SK-N-SH (cell line): ENCODE results near the gene FLAD1. TPM values are rescaled to one million over a fixed set of nuclear protein-coding genes. Genes with fewer than 3 reads are reported as not detected.

Experiments used
- CTCF ChIA-PET: fragments of 300-600, 350-600 bp; formaldehyde crosslinking; extraction: SDS; loops from one replicate; lab custom pipeline; 2021; lab: Yijun Ruan, JAX
- POLR2A ChIA-PET: fragments of 350-600 bp; sonication (Branson Sonifier 250); formaldehyde crosslinking; extraction: SDS; loops from one replicate; lab custom pipeline; 2020; ENCODE audit warnings: antibody characterized with exemption, inconsistent platforms; lab: Yijun Ruan, JAX
- DNase-seq: peaks from one replicate; pipeline ENCODE4 v3.0.0; 2012
- H2AFZ ChIP-seq: fragments of 200-600 bp; sonication (generic); 2 replicates; pipeline ENCODE4 v1.8.1; 2016; ENCODE audit warnings: antibody characterized with exemption, mild to moderate bottlenecking, low read depth
- H3F3A ChIP-seq: fragments of 200-600 bp; sonication (generic); replicated peaks from 2 replicates; pipeline ENCODE3; 2016; ENCODE audit warnings: antibody characterized with exemption, mild to moderate bottlenecking; ENCODE audit not compliant: insufficient read depth
- H3K27ac ChIP-seq, 2 experiments: fragments of 200-500 bp in 1 of 2; fragments of 200-600 bp in 1 of 2; sonication (Bioruptor generic) in 1 of 2; sonication (generic), shearing (Covaris generic) in 1 of 2; 2 replicates each; pipeline versions ENCODE4 v1.5.1 to v1.6.1; 2014 to 2016; ENCODE audit warnings: low read depth in 2 of 2, inconsistent platforms in 1 of 2, low read length in 1 of 2, mild to moderate bottlenecking in 1 of 2, mixed read lengths in 1 of 2
- H3K27me3 ChIP-seq: fragments of 200-600 bp; sonication (generic), shearing (Covaris generic); 2 replicates; pipeline ENCODE4 v1.6.1; 2016; ENCODE audit warnings: mixed run types; ENCODE audit not compliant: insufficient read depth
- H3K36me3 ChIP-seq, 2 experiments: fragments of 200-500 bp in 1 of 2; fragments of 200-600 bp in 1 of 2; sonication (Bioruptor generic) in 1 of 2; sonication (generic) in 1 of 2; replicated peaks in 1 of 2; 2 replicates each; pipeline versions ENCODE3 to v1.5.1; 2014 to 2016; ENCODE audit warnings: low read length in 1 of 2, mild to moderate bottlenecking in 1 of 2; ENCODE audit not compliant: insufficient read depth in 2 of 2, control insufficient read depth in 1 of 2
- H3K4me1 ChIP-seq, 2 experiments: fragments of 200-500 bp in 1 of 2; fragments of 200-600 bp in 1 of 2; sonication (Bioruptor generic) in 1 of 2; sonication (generic), shearing (Covaris generic) in 1 of 2; 2 replicates each; pipeline versions ENCODE4 v1.5.1 to v1.6.1; 2014 to 2016; ENCODE audit warnings: low read depth in 1 of 2, low read length in 1 of 2, mixed run types in 1 of 2; ENCODE audit not compliant: insufficient read depth in 2 of 2, control insufficient read depth in 1 of 2
- H3K4me2 ChIP-seq: fragments of 200-600 bp; sonication (generic), shearing (Covaris generic); 2 replicates; pipeline ENCODE4 v1.6.1; 2017; ENCODE audit warnings: mixed run types
- H3K4me3 ChIP-seq, 2 experiments: fragments of 200-500 bp in 1 of 2; fragments of 200-600 bp in 1 of 2; sonication (Bioruptor generic) in 1 of 2; sonication (generic), shearing (Covaris generic) in 1 of 2; 2 replicates each; pipeline versions ENCODE4 v1.5.1 to v1.8.1; 2014 to 2016; ENCODE audit warnings: low read depth in 2 of 2, inconsistent platforms in 1 of 2, low read length in 1 of 2, mild to moderate bottlenecking in 1 of 2, mixed read lengths in 1 of 2, moderate library complexity in 1 of 2
- H3K79me2 ChIP-seq: fragments of 200-600 bp; sonication (generic); 2 replicates; pipeline ENCODE4 v1.8.1; 2017; ENCODE audit warnings: mild to moderate bottlenecking; ENCODE audit not compliant: insufficient read depth
- H3K9ac ChIP-seq: fragments of 200-600 bp; sonication (generic); 2 replicates; pipeline ENCODE4 v1.6.1; 2017; ENCODE audit warnings: mixed run types
- H3K9me2 ChIP-seq: fragments of 200-600 bp; sonication (generic); 2 replicates; pipeline ENCODE4 v1.6.1; 2017; ENCODE audit warnings: mixed run types
- H3K9me3 ChIP-seq: fragments of 200-600 bp; sonication (generic); 2 replicates; pipeline ENCODE4 v1.6.1; 2017; ENCODE audit warnings: mixed run types, mild to moderate bottlenecking, moderate library complexity
- H4K20me1 ChIP-seq: fragments of 200-600 bp; sonication (generic); 2 replicates; pipeline ENCODE4 v1.6.1; 2017; ENCODE audit warnings: mild to moderate bottlenecking, mixed run types; ENCODE audit not compliant: insufficient read depth
- ELF1 ChIP-seq: IDR thresholded peaks from 2 replicates; pipeline ENCODE4 v1.4.0; 2012
- EP300 ChIP-seq, 2 experiments: IDR thresholded peaks; 2 replicates each; pipeline versions ENCODE4 v1.4.0 to v1.6.1; 2012; ENCODE audit warnings: borderline replicate concordance in 1 of 2, low read depth in 1 of 2, low read length in 1 of 2
- EZH2phosphoT487 ChIP-seq: fragments of 200-600 bp; sonication (generic); IDR thresholded peaks from 2 replicates; pipeline ENCODE4 v1.6.1; 2017; ENCODE audit warnings: low read depth, mixed run types, mild to moderate bottlenecking, antibody characterized with exemption, moderate library complexity, borderline replicate concordance
- FOSL2 ChIP-seq: IDR thresholded peaks from 2 replicates; pipeline ENCODE4 v1.4.0; 2012; ENCODE audit warnings: low read depth, mild to moderate bottlenecking, moderate library complexity, borderline replicate concordance
- FOXJ3 ChIP-seq: sonication (generic); formaldehyde crosslinking; IDR thresholded peaks from 2 replicates; pipeline ENCODE4 v1.5.1; 2020; ENCODE audit warnings: mild to moderate bottlenecking, missing genetic modification reagents
- GABPA ChIP-seq: IDR thresholded peaks from 2 replicates; pipeline ENCODE4 v1.4.0; 2012; ENCODE audit warnings: low read depth, mild to moderate bottlenecking
- GATA2 ChIP-seq: sonication (generic); formaldehyde crosslinking; IDR thresholded peaks from 2 replicates; pipeline ENCODE4 v1.5.0; 2020; ENCODE audit warnings: mild to moderate bottlenecking, missing genetic modification reagents
- MEF2A ChIP-seq: IDR thresholded peaks from 2 replicates; pipeline ENCODE4 v1.4.0; 2012; ENCODE audit warnings: low read depth, borderline replicate concordance
- NFIC ChIP-seq: IDR thresholded peaks from 2 replicates; pipeline ENCODE4 v1.4.0; 2012; ENCODE audit warnings: borderline replicate concordance
- NRF1 ChIP-seq: IDR thresholded peaks from 2 replicates; pipeline ENCODE4 v1.6.1; 2012; ENCODE audit warnings: low read depth, mild to moderate bottlenecking, low read length
- PBX3 ChIP-seq: IDR thresholded peaks from 2 replicates; pipeline ENCODE4; 2012
- REST ChIP-seq: IDR thresholded peaks from 2 replicates; pipeline ENCODE4 v1.6.1; 2012; ENCODE audit warnings: mild to moderate bottlenecking, low read depth, low read length, moderate library complexity
- RXRA ChIP-seq: IDR thresholded peaks from 2 replicates; pipeline ENCODE4 v1.4.0; 2012; ENCODE audit warnings: low read depth, mild to moderate bottlenecking, borderline replicate concordance
- TCF12 ChIP-seq: IDR thresholded peaks from 2 replicates; pipeline ENCODE4 v1.4.0; 2012
- ZBTB33 ChIP-seq: IDR thresholded peaks from 2 replicates; pipeline ENCODE4 v1.4.0; 2012; ENCODE audit warnings: low read depth, borderline replicate concordance
- WGBS: methylation state at CpG from one replicate; pipeline ENCODE4 v1.1.6; 2017; ENCODE audit warnings: low lambda C conversion rate; 5-methylcytosine and 5-hydroxymethylcytosine counted together
- polyA plus RNA-seq, 3 experiments: library from polyadenylated mRNA; depleted of rRNA; stranded (reverse); fragments of >200 nt; gene quantifications; 2 replicates each; pipeline ENCODE4 v1.2.3, GENCODE V29; 2012

Gene FLAD1
- polyA plus RNA-seq, 1 of the 3 experiments (the other 2 are of a cell fraction) = 50.8 TPM

- H3F3A ChIP-seq = peaks cover 36% of the 10 kb centered on the region
- no peaks in the 10 kb centered on the region for H3K9me3 ChIP-seq
- H3K4me2 ChIP-seq = peak overlapping the region; percentile 98
- DNase-seq = no peak
- peaks cover 23% of the 10 kb centered on the region for H4K20me1 ChIP-seq
- WGBS = 30% methylated on average over 3 of the region's 3 CpGs
- peak overlapping the region; percentile 97 to 99 for H3K27ac ChIP-seq
- ChIA-PET CTCF (interaction anchor here (0.8 to 37.5 kb wide), 5 partner anchors 11 to 113 kb away, joined by 3 to 640 read pairs (median 7); partner anchors contain the start of genes LENEP, PYGO2 and ZBTB7B), POLR2A (interaction anchor here (1.5 kb wide), 1 partner anchor 11 kb away, joined by 3 read pairs; the partner anchor contains the start of gene FLAD1)
- H2AFZ ChIP-seq = no peak overlapping the region
- peaks cover 25 to 66% of the 10 kb centered on the region in 2 experiments for H3K4me1 ChIP-seq
- H3K36me3 ChIP-seq = peaks cover 11 to 13% of the 10 kb centered on the region in 2 experiments
- H3K27me3 ChIP-seq = no peaks in the 10 kb centered on the region
- TF ChIP-seq GABPA (no peak), ZBTB33 (0 out of 2 replicates have a peak, but pooled peaks have one; percentile 39)
- H3K9ac ChIP-seq = peak overlapping the region; percentile 88
- H3K9me2 ChIP-seq = no peaks in the 10 kb centered on the region
- H3K79me2 ChIP-seq = peaks cover 70% of the 10 kb centered on the region
- peak overlapping the region; percentile 12 to 90; a peak in 3 of 4 replicates for H3K4me3 ChIP-seq
These were observed 11.0 kb upstream of the FLAD1 start for GRCh38 chr1:154972213-154972516.

GRCh38 chr1:154972517-154973343, 10.4 kb upstream of the FLAD1 start:
- Histone ChIP-seq H3K4me1 (peaks cover 30 to 65% of the 10 kb centered on the region in 2 experiments), H2AFZ (no peak overlapping the region), H3K4me2 (peak overlapping the region; percentile 98), H3K27ac (peak overlapping the region; percentile 97 to 99), H3K9me2 (no peaks in the 10 kb centered on the region), H3K9me3 (no peaks in the 10 kb centered on the region), H3K9ac (peak overlapping the region; percentile 88), H3K36me3 (peaks cover 6 to 10% of the 10 kb centered on the region in 2 experiments), H4K20me1 (peaks cover 18% of the 10 kb centered on the region; the same call in 1 of the 2 replicates), H3K79me2 (peaks cover 70% of the 10 kb centered on the region), H3F3A (peaks cover 36% of the 10 kb centered on the region), H3K27me3 (no peaks in the 10 kb centered on the region), H3K4me3 (peak overlapping the region; percentile 79 to 90)
- WGBS = 19% methylated on average over 18 of the region's 18 CpGs
- ChIA-PET CTCF (interaction anchor here (0.8 to 37.5 kb wide), 7 partner anchors 8 to 112 kb away, joined by 3 to 640 read pairs (median 7); partner anchors contain the start of genes LENEP, PYGO2 and ZBTB7B), POLR2A (interaction anchor here (1.0 to 3.1 kb wide), 3 partner anchors 10 to 21 kb away, joined by 3 to 13 read pairs (median 7); partner anchors contain the start of genes FLAD1, LENEP and PYGO2)
- DNase-seq = no peak
- TF ChIP-seq EP300 (IDR thresholded peaks at IDR 0.05; ENCODE audit: borderline replicate concordance in 1 of 2, low read depth in 1 of 2, low read length in 1 of 2) = peak in 1 of 2 experiments; percentile 74; a peak in 1 of 4 replicates
- peak; percentile 61 for TF ChIP-seq GABPA
- no peak for TF ChIP-seq MEF2A
- TF ChIP-seq NRF1 = no peak
- TF ChIP-seq NFIC = peak; percentile 39; the same call in 1 of the 2 replicates
- no peak for TF ChIP-seq GATA2 (CRISPR knock-in tag)
- no peak; the same call in 1 of the 2 replicates for TF ChIP-seq ZBTB33
- no peak; the same call in 1 of the 2 replicates for TF ChIP-seq RXRA
- TF ChIP-seq FOSL2 = peak; percentile 29; the same call in 1 of the 2 replicates
- TF ChIP-seq REST = peak; percentile 46; the same call in 1 of the 2 replicates
- peak; percentile 37; the same call in 1 of the 2 replicates for TF ChIP-seq PBX3
- TF ChIP-seq FOXJ3 (CRISPR knock-in tag) = no peak
- no peak; the same call in 1 of the 2 replicates for TF ChIP-seq ELF1
- peak; percentile 66 for TF ChIP-seq TCF12
- TF ChIP-seq EZH2phosphoT487 = no peak
